ENCODE measurements around the gene KCNQ1.

KCNQ1 gene

DNA sequence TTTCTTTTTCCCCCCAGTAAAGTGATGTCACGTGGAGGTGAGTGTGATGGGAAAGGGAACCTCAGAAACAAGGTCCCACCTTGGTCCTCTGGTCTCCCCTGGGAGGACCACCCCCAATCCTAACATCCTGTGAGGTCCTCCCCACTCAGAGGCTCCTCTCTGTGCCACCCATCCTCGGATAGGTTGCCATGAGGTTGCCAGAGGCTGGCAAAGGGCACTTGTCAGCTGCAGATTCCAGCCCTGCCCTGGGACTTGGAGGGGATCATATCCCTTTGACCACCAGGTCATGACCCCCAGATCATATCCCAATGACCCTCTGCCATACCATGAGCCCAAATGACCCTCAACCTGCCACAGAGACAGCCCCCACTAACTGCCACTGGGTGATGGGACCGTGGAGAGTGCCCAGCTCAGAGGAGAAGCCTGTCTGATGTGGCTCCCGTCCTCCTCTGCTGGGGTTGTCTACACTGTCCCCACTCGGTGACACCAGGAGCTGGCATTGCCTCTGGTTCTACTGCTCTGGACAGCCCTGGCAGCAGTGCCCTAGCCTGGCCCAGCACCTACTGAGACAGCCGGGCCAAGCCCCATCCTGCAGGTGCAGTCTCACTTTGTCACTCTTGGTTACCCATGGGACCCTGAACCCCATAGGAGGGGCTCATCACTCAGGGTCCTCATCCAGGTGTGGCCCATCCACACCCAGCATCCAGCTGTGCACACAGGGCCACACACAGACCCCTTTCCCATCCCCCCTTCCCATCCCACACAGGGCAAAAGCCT is 345.2 kb downstream of the KCNQ1 start:
- DNase-seq (ENCODE audit: low read depth), result no peak
- TF ChIP-seq, protein P1, sequence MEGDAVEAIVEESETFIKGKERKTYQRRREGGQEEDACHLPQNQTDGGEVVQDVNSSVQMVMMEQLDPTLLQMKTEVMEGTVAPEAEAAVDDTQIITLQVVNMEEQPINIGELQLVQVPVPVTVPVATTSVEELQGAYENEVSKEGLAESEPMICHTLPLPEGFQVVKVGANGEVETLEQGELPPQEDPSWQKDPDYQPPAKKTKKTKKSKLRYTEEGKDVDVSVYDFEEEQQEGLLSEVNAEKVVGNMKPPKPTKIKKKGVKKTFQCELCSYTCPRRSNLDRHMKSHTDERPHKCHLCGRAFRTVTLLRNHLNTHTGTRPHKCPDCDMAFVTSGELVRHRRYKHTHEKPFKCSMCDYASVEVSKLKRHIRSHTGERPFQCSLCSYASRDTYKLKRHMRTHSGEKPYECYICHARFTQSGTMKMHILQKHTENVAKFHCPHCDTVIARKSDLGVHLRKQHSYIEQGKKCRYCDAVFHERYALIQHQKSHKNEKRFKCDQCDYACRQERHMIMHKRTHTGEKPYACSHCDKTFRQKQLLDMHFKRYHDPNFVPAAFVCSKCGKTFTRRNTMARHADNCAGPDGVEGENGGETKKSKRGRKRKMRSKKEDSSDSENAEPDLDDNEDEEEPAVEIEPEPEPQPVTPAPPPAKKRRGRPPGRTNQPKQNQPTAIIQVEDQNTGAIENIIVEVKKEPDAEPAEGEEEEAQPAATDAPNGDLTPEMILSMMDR (IDR thresholded peaks at IDR 0.05; ENCODE audit: insufficient read depth, low read depth, low read length, missing control alignments), result no peak
- no peak overlapping the region for H3K4me3 ChIP-seq (ENCODE audit: low read length)

DNA sequence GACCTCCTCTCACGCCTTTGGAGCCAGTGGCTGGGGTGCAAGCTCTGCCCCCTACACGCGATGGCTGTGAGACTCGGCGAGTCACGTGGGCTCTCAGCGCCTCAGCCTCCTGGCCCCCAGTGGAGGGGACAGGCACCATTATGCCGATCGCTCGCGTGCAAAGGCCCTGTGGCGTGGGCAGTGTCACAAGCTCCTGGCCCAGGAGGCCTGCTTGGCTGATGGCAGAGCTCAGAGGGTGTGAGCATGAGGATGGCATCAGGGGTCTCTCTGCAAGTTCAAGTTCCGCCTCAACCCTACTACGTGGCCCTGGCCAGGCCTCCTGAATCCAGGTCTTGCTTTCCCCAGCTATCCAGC is 345.7 kb downstream of the KCNQ1 start:
- DNase-seq (ENCODE audit: low read depth), result no peak
- no peak overlapping the region for H3K4me3 ChIP-seq (ENCODE audit: low read length)
- TF ChIP-seq, protein P1 (IDR thresholded peaks at IDR 0.05; ENCODE audit: insufficient read depth, low read depth, low read length, missing control alignments), result no peak

DNA sequence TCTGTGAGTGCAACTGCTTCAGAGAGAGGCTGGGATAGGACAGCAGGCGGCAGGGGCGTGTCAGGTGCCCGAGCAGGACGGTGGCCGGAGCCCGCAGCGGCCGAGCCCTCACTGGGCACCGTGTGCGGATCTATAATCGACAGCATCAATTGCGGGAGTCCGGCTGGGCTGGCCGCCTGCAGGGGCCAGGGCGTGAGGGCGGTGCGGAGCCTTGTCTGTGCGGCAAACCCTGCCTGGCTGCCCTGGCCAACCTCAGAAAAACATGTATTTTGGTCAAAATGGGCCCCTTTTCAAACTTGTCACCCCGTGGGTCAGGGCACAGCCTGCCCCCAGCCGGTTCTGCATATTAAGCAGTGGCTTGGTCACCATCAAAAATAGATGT is 346.3 kb downstream of the KCNQ1 start:
- H3K4me3 ChIP-seq (ENCODE audit: low read length), result no peak overlapping the region
- TF ChIP-seq, protein P1 (IDR thresholded peaks at IDR 0.05; ENCODE audit: insufficient read depth, low read depth, low read length, missing control alignments), result no peak
- no peak for DNase-seq (ENCODE audit: low read depth)

DNA sequence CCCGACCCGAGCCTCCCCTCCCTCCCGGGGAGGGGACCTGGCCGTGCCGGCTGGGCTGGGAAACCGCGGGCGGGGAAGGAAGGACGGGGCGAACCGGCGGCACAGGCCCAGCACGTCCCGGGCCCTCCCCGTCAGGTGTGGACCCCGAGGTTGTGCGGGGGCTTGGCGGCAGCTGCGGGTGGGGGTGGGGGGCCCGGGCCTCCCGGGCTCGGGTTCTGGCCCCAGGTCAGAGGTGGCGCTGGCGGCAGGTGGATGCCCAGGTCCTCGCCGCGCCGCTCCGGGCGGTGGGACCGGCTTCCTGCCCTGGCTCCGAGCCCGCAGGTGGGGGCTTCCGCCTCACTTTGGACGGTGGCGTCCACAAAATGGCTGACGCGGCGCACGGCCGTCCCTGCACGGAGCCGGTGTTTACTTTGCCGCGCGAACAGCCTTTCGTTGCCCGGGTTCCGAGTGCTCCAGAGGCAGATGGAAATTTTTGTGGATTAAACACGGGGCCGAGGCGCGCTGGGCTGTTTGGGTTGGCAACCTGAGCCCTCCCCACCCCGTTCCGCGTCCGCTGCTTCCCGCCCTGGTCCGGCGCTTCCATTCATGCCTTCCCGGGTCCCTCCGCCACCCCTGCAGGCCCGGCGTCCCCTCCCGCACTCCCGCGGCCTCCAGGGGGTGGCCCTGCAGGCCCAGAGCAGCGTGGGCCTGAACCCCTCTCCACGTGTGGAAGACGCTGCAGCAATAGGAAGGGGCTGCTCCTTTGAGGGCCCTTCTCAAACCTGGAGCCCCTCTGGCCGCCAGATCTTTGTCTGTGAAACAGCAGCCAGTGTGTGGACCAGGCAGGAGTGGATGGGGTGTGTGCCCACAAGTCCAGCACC is 346.9 kb downstream of the KCNQ1 start:
- H3K4me3 ChIP-seq (ENCODE audit: low read length), result peak overlapping the region; percentile 25
- TF ChIP-seq, protein P1 (IDR thresholded peaks at IDR 0.05; ENCODE audit: insufficient read depth, low read depth, low read length, missing control alignments), result no peak
- DNase-seq (ENCODE audit: low read depth), result no peak

DNA sequence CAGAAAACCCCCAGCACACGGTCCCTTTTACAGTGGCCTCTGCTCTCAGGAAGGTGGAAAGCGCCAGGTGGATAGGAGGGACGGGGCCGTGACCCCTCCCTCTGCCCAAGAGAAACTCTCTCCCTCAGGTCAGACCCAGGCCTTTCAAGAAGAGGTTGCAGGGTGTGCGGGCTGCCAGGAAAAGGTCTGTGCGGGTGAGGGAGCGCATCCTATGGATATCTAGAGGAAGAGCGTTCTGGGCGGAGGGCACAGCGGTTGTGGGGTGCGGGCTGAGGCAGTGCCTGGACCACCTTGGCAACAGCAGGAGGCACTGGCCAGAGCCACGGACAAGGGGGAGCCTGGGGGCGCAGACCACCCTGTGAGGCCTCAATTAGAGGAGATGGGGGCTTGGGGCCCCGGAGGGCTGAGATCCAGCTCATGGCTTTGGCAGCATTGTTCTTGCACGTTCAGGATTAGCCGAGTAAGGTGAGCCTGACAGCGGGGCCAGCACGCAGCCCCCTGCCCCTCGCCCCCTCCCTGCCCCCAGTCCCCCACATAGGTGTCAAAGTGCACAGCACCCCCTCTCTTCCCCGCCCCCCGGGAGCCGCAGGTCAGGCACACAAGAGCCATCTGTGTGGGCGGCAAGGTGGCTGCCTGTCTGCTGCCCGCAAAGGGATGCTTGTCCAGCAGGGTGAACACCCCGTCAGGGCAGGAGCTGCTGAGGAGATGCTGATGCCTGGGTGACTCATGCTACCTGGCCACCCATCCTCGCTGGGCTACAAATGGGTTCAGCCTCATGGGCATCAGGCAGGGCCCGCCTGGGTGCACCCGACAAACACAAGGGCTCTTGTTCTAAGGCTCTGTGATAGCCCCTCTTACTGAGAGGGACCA is 347.8 kb downstream of the KCNQ1 start:
- TF ChIP-seq, protein P1 (IDR thresholded peaks at IDR 0.05; ENCODE audit: insufficient read depth, low read depth, low read length, missing control alignments), result no peak
- peak; percentile 2 for DNase-seq (ENCODE audit: low read depth)
- no peak overlapping the region for H3K4me3 ChIP-seq (ENCODE audit: low read length)

DNA sequence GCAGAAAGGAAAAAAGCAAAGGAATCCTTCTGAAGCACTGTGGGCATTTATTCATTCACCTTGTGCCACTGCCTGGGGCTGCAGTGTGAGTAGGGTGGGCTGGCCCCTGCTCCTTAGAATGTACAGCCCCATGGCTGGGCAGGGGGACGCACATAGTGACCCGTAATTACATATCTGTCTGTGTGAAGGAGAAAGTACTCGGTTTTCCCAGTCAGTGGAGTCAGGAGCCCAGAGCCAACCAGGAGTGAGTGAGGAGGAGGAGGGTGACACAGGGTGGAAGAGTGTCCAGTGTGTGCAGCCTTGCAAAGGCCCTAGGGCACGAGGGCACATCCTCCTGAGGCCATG is 348.9 kb downstream of the KCNQ1 start:
- no peak overlapping the region for H3K4me3 ChIP-seq (ENCODE audit: low read length)
- TF ChIP-seq, protein P1 (IDR thresholded peaks at IDR 0.05; ENCODE audit: insufficient read depth, low read depth, low read length, missing control alignments), result no peak
- no peak for DNase-seq (ENCODE audit: low read depth)

Measured in epithelial cell of esophagus (primary cell).